NCI-H2196 treated with DMSO at 0.1 percent for 48 hours (cell line): ENCODE results near the gene SLC2A4RG.
"Not testable (repeated sequence)": the region's sequence is repeated elsewhere in the genome, so short reads cannot be mapped to it uniquely, and the experiment has no call there.

ENCODE experiments used
- DNase-seq: peaks from one replicate; lab custom pipeline; 2025; ENCODE audit not compliant: unreplicated experiment; lab: John Stamatoyannopoulos, UW

The SLC2A4RG gene

DNA sequence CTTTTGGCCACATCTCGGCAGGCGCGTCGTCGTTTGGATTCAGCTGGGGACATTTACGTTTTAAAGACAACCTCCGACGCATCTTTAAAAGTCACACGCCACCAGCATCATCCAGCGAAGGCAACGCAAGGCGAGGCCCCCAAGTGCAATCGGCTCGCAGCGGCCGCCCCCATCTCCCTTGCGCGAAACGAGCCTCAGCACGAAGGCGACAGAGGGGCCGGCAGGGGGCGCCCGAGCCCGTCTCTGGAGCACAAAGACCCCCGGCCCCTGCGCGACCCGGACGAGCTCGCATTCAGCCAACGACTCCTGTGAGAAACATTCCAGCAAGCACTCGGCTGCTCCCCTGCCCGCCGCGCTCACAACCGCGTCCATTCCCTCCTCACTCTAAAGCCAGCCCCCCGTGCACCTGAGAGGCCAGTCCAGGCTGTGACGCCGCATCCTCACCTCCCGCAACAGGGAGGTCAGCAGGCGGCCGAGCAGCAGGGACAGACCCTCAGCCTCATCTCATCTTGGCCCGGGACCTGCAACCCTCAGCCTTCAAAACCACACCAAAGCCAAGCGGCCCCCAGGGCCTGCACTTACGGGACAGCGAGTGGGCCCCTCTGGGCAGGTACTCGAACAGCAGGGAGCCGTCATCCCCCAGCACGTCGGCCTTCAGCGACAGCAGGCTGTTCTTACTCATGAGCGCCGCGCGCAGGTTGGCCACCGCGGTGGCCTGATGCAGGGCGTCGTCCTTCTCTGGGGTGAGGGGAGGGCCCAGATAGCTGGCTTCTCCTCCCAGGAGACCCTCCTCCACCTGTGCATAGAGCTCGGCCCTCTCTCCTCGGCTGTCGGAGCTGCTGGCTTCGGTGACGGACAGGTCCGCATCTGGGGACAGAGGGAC is 35.8 kb downstream of the SLC2A4RG start:
- no peak for DNase-seq

- not testable (repeated sequence) for DNase-seq
These were observed 37.3 kb downstream of the SLC2A4RG start for GRCh38 chr20:63776875-63777274.

DNA sequence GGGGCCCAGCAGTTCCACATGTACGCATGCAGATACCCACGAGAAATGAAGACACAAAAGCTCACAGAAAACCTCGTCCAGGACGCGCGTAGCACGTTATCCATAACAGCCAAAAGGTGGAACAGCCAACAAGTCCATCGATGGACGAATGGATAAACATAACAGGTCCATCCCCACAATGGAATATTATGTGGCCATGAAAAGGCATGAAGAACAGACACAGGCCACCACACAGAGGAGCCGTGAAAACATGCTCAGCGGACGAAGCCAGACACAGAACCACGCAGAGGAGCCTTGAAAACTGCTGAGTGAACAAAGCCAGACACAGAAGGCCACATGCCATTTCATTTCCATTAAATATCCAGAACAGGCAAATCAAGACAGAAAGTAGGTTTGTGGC is 38.0 kb downstream of the SLC2A4RG start:
- DNase-seq: no peak

DNA sequence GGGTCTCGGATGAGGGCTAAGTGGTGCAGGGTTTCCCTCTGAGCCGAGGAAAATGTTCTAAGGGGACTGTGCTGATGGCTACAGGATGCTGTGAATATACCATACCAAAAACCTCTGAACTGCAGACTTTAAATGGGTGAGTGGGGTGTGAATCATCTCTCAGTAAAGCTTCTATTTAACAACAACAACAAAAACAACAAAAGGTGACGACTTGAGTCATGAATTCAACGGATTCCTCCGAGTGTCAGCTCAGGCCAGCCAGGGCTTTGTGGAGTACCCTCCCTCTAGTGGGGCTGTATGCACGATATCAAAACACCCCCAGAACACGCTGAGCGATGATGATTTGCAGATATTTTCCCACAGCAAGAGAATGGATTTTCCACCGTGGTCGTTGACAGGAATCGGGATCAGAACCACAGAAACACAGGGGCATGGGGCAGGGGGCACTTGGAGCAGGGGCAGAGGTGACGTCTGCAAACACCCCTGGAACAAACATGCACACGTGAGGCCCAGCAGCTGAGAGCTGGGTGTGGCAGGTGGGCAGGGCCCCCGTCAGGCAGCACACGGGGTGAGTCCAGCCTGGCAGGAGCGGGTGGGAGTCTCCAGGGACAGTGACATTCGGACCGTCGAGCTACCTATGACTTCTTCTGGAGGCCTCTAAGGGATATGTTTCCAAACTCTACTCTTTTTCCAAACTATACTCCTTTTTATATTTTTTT is 38.6 kb downstream of the SLC2A4RG start:
- DNase-seq: no peak

GRCh38 chr20:63778857-63779256 is 39.3 kb downstream of the SLC2A4RG start:
- DNase-seq: no peak

- DNase-seq: no peak
These were observed 41.6 kb downstream of the SLC2A4RG start for GRCh38 chr20:63781181-63781580.

GRCh38 chr20:63782051-63782471 is 42.5 kb downstream of the SLC2A4RG start:
- no peak for DNase-seq

- DNase-seq: no peak
These were observed 43.0 kb downstream of the SLC2A4RG start for GRCh38 chr20:63782521-63782971.

GRCh38 chr20:63783970-63784369 is 44.4 kb downstream of the SLC2A4RG start:
- DNase-seq: no peak

DNA sequence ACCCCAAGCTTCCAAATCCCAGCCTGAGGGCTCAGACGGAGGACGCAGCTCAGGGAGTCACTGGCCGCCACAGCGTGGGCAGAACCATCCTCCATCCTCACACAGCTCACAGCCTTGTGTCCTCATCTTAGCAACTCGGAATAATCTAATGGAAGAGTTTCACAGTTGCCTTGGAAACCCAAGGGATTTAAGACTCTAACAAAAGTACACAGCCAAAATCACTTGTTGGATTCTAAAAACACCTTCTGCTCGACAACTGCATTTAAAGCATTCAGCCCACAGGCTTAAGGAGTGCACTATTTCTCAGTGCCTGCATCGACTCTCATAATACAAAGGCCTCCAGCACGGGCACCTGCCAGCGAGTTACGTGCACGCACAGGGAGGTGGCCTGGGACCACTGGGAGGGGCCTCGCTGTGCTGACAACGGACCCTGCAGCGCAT is 46.1 kb downstream of the SLC2A4RG start:
- no peak for DNase-seq

- no peak for DNase-seq
These were observed 47.7 kb downstream of the SLC2A4RG start for GRCh38 chr20:63787302-63787701.

GRCh38 chr20:63787749-63788148 is 48.2 kb downstream of the SLC2A4RG start:
- DNase-seq: no peak

DNA sequence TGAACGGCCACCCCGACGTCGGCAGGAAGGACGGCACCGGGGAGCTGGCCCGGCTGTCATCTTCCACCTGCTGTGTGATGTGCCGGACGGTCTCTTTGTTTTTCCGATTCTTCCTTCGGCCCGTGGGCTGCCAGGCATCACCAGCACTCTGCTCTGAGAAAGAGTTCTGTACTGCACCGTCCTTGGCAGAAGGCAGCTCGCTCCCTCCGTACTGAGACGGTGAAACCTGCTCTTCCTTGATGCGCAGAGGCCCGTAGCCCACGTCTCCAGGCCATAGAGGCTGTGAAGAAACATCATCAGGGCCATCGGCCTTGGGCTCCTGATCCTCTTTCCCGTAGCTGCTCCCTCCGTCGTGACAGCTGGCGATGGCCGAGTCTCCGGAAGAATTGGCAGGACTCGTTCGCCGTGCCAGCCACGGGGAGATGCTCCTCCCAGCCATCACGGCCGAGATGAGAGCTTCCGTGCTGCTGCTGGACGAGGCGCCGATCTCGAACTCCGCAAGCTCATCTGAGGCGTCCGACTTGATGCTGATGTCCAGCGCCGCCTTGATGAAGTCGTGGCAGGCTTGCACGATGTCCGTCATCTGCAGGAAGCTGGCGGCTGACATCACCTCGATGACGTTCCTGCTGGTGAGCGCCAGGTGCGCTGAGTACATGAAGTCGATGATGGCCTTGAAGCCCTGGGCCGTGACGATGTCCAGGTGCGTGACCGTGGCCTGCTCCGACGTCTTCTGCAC is 50.4 kb downstream of the SLC2A4RG start:
- DNase-seq: no peak

- no peak for DNase-seq
These were observed 51.1 kb downstream of the SLC2A4RG start for GRCh38 chr20:63790572-63791168.

DNA sequence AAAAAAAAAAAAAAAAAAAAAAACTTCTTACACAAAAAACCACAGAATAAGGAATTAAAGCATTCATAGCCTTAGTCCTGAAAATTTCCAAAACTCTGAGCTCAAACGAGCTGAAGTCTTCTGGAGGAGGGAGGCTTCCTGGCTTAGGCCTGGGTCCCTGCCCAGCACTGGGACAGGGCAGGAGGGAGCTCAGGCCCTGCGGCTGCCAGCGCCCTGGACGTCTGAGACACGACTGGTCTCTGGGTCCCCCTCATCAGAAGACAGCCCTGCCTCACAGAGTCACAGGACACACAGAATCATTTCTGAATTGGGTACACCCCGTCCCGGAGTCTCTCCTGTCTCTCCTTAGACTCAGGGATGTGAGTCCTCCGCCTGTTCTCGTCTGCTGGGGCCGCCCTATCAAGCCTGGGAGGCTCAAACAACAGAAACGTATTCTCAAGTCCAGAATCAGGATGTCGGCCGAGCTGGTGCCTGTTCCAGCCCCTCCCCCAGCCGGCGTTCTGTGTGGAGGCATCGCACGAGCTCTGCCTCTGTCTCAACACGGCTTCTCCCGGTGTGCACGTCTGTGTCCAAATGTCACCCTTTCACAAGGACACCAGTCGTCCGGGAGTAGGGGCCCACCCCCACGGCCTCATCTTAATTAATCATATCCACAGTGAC is 52.1 kb downstream of the SLC2A4RG start:
- DNase-seq: no peak

- DNase-seq: no peak
These were observed 53.3 kb downstream of the SLC2A4RG start for GRCh38 chr20:63792866-63793265.
